ENCODE results near the gene PHACTR1. TPM values are rescaled to one million over a fixed set of nuclear protein-coding genes. Genes with fewer than 3 reads are reported as not detected.
A peak's percentile ranks its signal among the peaks of the same experiment; 100 is the strongest.

The PHACTR1 gene
- total RNA-seq, 6 experiments from 2014 or later, result 0.20 to 3.5 (median 0.93) TPM

- Histone ChIP-seq H3K27ac (no peak overlapping the region), H3K27me3 (no peaks in the 10 kb centered on the region), H3K4me3 (no peak overlapping the region), H3K36me3 (peaks cover 0 to 21% (median 0%) of the 10 kb centered on the region in 4 donors), H3K4me1 (peaks cover 0 to 6% (median 0%) of the 10 kb centered on the region in 4 donors), H3K9me3 (no peaks in the 10 kb centered on the region)
- DNase-seq (peak in 1 of 3 donors; percentile 32), ATAC-seq (no peak)
- intact Hi-C loops (cut with DNase I), result no loop called here
- TF ChIP-seq CTCF (IDR thresholded peaks at IDR 0.05) (no peak), POLR2A (IDR thresholded peaks at IDR 0.05) (no peak)
- WGBS (ENCODE audit: insufficient coverage, low coverage, low lambda C conversion rate, missing lambda C conversion rate), result 88% methylated on average over 10 of the region's 11 CpGs
Observed at GRCh38 chr6:13299403-13299821, 582.8 kb downstream of the PHACTR1 start.

- TF ChIP-seq POLR2A (IDR thresholded peaks at IDR 0.05) (no peak), CTCF (IDR thresholded peaks at IDR 0.05) (no peak)
- no peak overlapping the region for H3K4me3 ChIP-seq
- no peak overlapping the region for H3K27ac ChIP-seq
- H3K9me3 ChIP-seq, result no peaks in the 10 kb centered on the region
- whole genome bisulfite sequencing (ENCODE audit: insufficient coverage, low coverage, low lambda C conversion rate, missing lambda C conversion rate), result 88% methylated on average over 3 of the region's 6 CpGs
- no peaks in the 10 kb centered on the region for H3K27me3 ChIP-seq
- no peak for ATAC-seq
- no peak for DNase-seq
- peaks cover 0 to 6% (median 0%) of the 10 kb centered on the region in 4 donors for H3K4me1 ChIP-seq
- intact Hi-C loops (cut with DNase I), result no loop called here
- peaks cover 0 to 21% (median 0%) of the 10 kb centered on the region in 4 donors for H3K36me3 ChIP-seq
Observed at GRCh38 chr6:13299918-13300317, 583.4 kb downstream of the PHACTR1 start.

GRCh38 chr6:13300643-13301590 lies 584.4 kb downstream of the PHACTR1 start:
- intact Hi-C loops (cut with DNase I), result no loop called here
- peaks cover 0 to 23% (median 0%) of the 10 kb centered on the region in 4 donors for H3K36me3 ChIP-seq
- WGBS (ENCODE audit: insufficient coverage, low coverage, low lambda C conversion rate, missing lambda C conversion rate), result 84% methylated on average over 7 of the region's 9 CpGs
- no peaks in the 10 kb centered on the region for H3K9me3 ChIP-seq
- DNase-seq (no peak), ATAC-seq (no peak)
- H3K27ac ChIP-seq, result no peak overlapping the region
- no peaks in the 10 kb centered on the region for H3K27me3 ChIP-seq
- peaks cover 0 to 6% (median 0%) of the 10 kb centered on the region in 4 donors for H3K4me1 ChIP-seq
- TF ChIP-seq POLR2A (IDR thresholded peaks at IDR 0.05) (no peak), CTCF (IDR thresholded peaks at IDR 0.05) (no peak)
- no peak overlapping the region for H3K4me3 ChIP-seq

GRCh38 chr6:13302291-13302690 lies 585.7 kb downstream of the PHACTR1 start:
- TF ChIP-seq POLR2A (IDR thresholded peaks at IDR 0.05) (no peak), CTCF (IDR thresholded peaks at IDR 0.05) (no peak)
- Histone ChIP-seq H3K4me1 (peaks cover 0 to 6% (median 0%) of the 10 kb centered on the region in 4 donors), H3K27me3 (no peaks in the 10 kb centered on the region), H3K36me3 (peaks cover 0 to 35% (median 0%) of the 10 kb centered on the region in 4 donors), H3K27ac (peak overlapping the region in 2 of 3 donors; percentile 17 to 54), H3K9me3 (no peaks in the 10 kb centered on the region), H3K4me3 (no peak overlapping the region)
- intact Hi-C loops (cut with DNase I), result no loop called here
- ATAC-seq (no peak), DNase-seq (no peak)
- 78% methylated on average over 6 of the region's 7 CpGs for WGBS (ENCODE audit: insufficient coverage, low coverage, low lambda C conversion rate, missing lambda C conversion rate)
